GM18511 (cell line): ENCODE data around the gene SMDT1.
A peak's percentile ranks its signal among the peaks of the same experiment; 100 is the strongest.
"Not testable (repeated sequence)": the region's sequence is repeated elsewhere in the genome, so short reads cannot be mapped to it uniquely, and the experiment has no call there.

ENCODE experiments used
- ATAC-seq: cut with Tn5 transposase; IDR thresholded peaks from one replicate; pipeline ENCODE4 v1.9.1; 2021; ENCODE audit warnings: mild to moderate bottlenecking, moderate library complexity; ENCODE audit not compliant: unreplicated experiment

SMDT1 gene

DNA sequence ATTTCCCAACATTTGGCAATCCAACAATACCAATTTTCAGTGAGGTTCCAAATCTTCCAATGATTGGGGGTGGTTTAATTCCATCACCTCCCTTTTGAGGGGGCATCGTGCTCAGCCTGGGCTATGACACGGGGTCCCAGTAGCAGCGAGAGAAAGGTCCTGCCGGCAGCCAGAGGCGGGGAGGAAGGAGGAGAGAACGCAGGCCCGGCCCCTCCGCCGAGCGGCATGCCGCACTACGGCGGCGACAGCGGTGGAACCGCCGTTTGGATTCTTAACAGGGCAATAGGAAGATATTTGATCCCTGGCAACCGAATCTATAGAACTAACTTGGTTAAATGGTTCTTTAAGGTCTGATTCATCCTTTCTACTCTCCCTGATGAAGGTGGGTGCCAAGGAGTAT lies 29.3 kb downstream of the SMDT1 start:
- ATAC-seq: no peak

DNA sequence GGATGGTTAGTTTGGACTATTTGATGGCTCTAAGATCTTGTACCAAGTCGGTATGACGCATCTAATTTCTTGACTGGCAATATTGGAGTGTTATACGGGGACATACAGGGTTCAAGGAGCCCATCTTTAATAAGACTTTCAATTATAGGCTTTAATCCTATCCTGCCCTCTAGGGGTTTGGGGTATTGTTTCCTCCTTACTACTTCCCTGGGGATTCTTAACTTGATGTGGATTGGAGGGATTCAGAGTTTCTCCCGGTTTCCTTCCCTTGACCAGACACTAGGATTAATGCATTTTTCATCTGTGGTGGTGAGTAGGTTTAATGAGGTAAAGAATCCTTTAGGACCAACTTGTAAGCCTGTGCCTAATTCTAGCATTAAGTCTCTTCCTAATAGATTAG lies 32.3 kb downstream of the SMDT1 start:
- no peak for ATAC-seq

DNA sequence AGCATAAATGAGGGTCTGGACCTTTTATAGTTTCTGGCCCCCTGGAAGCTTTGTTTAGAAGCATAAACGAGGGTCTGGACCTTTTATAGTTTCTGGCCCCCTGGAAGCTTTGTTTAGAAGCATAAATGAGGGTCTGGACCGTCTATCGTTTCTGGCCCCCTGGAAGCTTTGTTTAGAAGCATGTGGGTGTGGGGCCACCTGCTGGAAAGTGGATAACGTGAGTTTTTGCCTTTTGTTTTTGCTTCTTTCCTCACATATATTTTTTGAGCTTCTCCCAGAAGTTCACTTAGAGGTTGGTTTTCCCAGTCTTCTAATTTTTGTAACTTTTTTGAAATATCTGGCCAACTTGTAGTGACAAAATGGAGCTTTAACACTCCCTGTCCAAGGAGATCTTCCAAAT lies 33.3 kb downstream of the SMDT1 start:
- ATAC-seq: not testable (repeated sequence)

DNA sequence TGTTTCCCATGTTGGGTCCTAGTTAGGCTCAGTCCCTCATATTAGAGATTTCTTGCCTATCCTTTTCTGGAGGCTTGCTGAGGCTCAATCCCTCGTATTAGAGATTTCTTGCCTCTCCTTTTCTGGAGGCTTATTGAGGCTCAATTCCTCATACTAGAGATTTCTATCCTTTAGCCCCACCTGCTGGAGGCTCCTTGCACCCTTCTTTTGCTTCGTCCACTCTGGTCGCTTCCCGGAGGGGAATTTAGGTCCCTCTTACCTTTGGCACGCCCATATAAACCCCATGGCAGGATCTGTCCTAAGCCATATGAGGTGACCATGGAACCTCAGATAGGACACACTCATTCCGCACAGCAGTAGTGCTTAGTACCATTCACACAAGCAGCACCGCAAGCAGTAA lies 35.2 kb downstream of the SMDT1 start:
- ATAC-seq: no peak

DNA sequence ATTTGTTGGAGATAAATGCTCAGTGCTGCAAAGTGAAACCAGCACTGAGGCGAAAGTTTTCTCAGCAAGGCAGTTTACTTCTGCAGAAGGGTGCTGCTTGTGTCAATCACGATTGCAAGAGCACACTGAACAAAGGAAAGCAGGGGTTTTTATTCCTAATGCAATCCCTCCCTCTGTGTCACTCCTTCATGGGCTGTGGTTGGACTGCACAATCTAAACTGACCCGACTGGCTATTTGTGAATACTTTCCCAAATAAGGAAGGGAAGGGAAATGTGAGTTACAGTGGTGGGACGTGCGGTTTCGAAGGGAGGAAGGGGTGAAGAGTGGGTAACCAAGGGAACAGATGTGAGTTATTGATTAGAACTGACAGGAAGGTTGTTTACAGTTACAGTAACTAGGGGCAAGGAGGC lies 35.9 kb downstream of the SMDT1 start:
- not testable (repeated sequence) for ATAC-seq

DNA sequence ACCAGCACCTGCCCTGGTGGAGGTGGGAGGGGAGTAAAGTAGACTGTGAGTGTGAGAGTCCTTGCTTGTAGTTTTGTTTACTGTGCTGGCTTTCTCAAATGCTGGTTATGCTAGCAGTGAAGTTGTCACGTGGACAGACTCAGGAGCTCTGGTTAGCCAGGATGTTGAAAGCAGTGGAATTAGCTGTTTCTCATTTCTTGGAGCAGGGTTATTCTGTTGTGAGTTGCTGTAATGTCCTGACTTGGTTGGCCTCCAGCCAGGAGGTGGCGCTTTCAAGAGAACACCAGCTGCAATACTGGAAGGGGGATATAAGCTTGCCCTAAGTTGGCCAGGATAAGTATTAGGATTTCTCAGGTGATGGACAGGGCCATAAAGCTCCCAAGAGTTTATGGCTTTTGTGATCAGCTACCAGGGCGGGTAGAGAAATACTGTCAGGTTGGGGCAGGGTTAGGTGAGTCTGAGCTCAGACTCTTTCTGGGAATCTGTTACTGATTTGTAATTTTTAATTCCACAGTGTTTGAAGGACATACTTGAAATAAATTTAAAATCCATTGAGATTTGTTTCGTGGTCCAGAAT lies 37.4 kb downstream of the SMDT1 start:
- no peak for ATAC-seq

DNA sequence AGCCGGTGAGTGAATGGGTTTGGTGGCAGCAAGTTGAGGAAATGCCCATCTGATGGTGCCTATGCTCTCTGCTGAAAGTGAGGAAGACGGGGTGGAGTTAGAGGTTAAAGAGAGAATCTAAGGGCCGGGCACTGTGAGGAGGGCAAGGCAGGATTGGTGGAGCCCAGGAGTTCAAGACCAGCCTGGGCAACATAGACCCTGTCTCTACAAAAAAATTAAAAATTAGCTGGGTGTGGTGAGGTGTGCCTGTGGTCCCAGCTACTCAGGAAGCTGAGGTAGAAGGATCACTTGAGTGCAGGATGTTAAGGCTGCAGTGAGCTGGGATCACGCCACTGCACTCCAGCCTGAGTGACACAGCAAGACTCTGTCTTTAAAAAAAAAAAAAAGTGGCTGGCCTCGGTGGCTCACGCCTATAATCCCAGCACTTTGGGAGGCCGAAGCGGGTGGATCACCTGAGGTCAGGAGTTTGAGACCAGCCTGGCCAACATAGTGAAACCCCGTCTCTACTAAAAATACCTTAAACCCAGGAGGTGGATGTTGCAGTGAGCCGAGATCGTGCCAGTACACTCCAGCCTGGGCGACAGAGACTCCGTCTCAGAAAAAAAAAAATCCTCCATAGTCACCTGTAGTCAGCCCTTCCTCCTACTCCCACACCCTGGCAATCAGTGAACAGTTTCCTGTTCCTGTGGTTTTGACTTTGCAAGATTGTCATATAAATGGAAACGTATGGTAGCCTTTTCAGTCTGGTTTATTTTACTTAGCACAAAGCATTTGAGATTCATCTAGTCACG lies 40.9 kb downstream of the SMDT1 start:
- ATAC-seq: peak; percentile 51

DNA sequence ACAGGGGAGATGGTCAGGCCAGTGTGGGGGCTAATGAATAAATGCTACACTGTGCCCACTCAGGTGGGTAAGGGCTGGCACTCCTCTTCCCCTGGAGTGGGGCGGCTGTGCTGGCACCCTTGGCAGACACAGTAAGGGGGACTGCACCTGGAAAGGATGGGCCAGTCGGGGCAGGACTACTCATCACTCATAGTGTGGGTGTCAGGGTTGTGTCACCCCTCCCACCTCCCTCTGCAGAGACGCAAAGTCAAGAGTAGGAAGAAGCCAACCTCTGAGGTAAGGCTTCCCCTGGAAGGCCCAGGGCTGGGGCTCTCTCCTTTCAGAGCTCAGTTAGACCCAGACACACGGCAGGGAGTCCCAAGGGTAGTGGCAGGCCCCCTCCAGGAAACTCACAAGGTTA lies 44.0 kb downstream of the SMDT1 start:
- not testable (repeated sequence) for ATAC-seq

DNA sequence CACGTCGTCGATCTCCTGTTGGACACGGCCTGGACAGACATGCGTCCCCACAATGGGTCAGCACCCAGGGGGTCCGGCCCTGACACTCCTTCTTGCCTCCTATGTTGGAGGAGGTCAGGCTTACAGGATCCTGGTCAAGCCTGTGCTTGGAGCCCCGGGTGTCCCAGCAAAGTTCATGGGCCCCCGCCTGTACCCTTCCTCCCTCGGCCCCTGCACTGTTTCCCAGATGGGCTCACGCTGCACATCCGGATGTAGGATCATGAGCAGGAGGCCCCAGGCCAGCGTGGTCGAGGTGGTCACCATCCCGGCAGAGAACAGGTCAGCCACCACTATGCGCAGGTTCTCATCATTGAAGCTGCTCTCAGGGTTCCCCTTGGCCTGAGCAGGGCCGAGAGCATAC lies 48.1 kb downstream of the SMDT1 start:
- ATAC-seq: no peak

DNA sequence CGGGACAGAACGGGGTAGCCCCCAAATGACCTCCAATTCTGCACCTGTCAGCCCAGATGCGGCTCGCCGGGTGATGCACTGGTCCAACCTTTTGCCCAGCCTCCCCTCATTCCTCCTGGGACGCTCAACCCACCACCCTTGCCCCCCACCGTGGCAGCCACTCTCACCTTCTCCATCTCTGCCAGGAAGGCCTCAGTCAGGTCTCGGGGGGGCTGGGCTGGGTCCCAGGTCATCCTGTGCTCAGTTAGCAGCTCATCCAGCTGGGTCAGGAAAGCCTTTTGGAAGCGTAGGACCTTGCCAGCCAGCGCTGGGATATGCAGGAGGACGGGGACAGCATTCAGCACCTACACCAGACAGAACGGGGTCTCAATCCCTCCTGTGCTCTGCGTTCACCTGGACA lies 48.5 kb downstream of the SMDT1 start:
- not testable (repeated sequence) for ATAC-seq

DNA sequence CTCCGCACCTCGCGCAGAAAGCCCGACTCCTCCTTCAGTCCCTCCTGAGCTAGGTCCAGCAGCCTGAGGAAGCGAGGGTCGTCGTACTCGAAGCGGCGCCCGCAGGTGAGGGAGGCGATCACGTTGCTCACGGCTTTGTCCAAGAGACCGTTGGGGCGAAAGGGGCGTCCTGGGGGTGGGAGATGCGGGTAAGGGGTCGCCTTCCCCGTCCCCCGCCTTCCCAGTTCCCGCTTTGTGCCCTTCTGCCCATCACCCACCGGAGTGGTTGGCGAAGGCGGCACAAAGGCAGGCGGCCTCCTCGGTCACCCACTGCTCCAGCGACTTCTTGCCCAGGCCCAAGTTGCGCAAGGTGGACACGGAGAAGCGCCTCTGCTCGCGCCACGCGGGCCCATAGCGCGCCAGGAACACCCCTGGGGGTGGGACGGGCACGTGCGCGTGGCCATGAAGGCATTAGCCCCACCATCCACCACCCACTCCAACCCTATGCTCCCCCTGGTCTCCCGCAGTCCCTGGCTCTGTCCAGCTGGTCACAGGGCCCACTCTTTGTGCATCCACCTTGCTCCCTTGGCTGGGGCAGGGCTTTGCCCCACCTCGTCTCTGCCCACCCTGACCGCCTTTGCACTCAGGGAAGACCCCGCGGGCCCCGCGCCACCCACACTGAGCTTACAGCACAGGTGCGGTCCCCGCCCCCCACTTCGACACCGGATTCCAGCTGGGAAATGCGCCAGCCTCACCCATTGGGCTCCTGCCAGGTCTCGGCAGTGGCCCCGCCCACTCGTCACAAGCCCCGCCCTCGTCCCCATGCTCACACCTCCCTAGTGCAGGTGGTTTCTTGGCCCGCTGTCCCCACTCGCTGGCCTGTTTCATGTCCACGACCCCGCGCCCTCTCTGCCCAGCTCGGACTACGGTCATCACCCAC lies 49.5 kb downstream of the SMDT1 start:
- not testable (repeated sequence) for ATAC-seq

DNA sequence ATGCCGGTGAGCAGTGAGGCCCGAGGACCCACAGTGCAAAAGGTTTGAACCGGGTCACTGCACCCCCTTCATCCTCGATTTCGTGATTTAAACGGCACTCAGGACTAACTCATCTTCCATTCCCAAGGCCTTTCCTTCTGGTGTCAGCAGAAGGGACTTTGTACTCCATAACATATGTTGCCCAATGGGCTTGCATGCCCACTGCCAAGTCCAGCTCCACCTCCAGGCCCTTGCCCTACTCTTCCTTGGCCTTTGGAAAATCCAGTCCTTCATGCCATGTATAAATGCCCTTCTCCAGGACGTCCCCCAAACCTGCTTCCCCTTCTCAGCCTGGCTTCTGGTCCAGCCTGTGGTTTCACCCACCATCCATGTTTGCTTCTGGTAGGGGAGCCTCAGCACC lies 50.7 kb downstream of the SMDT1 start:
- ATAC-seq: not testable (repeated sequence)

DNA sequence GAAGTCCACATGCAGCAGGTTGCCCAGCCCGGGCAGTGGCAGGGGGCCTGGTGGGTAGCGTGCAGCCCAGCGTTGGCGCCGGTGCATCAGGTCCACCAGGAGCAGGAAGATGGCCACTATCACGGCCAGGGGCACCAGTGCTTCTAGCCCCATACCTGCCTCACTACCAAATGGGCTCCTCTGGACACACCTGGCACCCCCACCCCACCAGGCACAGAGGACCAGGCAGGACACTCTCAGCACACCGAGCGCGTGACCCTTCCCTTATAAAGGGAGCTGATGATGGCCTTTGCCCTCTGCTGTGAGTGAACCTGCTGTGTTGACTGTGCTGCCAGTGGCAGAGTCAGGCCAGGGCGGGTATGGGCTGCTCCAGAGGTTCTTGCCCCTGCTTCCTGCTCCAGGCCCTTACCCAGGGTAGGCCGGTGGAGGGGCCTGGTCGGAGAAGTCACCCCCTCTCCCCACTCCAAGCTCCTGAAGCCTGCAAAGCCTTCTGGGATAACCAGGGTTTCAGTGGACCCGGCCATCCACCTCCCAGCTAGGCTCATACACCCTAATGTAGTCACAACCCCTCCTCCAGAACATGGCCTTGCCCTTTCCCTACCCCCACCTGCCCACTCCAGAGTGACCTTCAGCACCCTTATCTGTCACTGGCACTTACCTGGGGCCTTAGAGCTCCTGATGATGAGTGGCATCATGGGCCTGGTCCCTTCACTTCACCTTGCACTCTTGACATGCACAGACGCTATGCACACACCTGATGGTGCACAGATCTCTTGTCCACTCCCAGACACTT lies 51.3 kb downstream of the SMDT1 start, which contains the start of gene CYP2D6:
Gene CYP2D6 (minus strand): TSS at position 172 of the 793 bp plus-strand sequence. CDS start 19 bp downstream, at position 153.
- ATAC-seq: not testable (repeated sequence)

DNA sequence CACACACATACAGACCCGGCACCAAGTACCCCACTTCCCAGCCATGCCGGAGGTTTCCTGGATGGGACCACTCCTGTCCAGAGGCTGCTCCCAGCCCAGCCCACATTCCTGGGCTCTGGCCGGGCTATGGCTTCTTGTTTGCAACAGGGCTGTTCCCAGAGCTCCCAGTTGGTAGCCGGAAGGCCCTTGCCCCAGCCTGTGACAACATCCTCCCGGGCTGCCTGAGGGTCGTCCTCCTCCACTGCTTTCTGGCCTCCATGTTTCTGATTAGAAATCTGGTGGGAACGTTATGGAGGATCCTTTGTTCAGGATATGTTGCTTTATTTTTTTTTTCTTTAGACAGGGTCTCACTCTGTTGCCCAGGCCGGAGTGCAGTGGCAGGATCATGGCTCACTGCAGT lies 52.1 kb downstream of the SMDT1 start:
- no peak for ATAC-seq

DNA sequence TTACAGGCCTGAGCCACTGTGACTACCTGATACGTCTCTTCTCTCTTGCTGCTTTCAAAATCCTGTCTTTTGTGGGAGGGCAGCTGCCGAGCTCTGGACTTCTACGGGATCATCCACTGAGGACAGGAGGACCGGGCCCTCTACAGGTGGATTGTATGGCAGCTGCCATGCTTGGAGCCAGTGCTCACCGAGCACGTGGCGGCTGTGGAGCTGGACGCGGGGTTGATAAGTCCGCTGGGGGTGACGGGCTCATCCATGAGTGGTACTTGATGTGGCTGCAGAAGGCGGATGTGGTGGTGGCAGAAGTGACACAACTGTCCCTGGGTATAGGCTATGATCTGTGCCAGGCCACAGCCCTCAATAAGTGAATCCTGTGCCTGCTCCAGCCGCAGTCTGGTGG lies 53.0 kb downstream of the SMDT1 start:
- no peak for ATAC-seq
